Keratinocyte (primary cell): ENCODE measurements around the gene NPIPA1. TPM values are rescaled to one million over a fixed set of nuclear protein-coding genes. Genes with fewer than 3 reads are reported as not detected.
"Not testable (repeated sequence)": the region's sequence is repeated elsewhere in the genome, so short reads cannot be mapped to it uniquely, and the experiment has no call there.

Source experiments
- DNase-seq: peaks from one replicate; pipeline ENCODE4 v3.0.0-alpha.2; 2011; ENCODE audit warnings: low read depth, missing footprints, low spot score
- FAIRE-seq: peaks from 2 replicates; lab custom pipeline; 2011; peaks lifted over from hg19 to GRCh38; lab: Jason Lieb, UNC
- H2AFZ ChIP-seq: 2 replicates; pipeline ENCODE4 v1.6.0; 2012; ENCODE audit warnings: low read length, control low read depth, inconsistent platforms; ENCODE audit not compliant: control insufficient read depth
- H3K27ac ChIP-seq: 2 replicates; pipeline ENCODE4 v1.5.1; 2011; ENCODE audit warnings: low read length; ENCODE audit not compliant: control insufficient read depth, insufficient read depth
- H3K27me3 ChIP-seq: 3 replicates; pipeline ENCODE4 v1.6.0; 2011; ENCODE audit warnings: low read length; ENCODE audit not compliant: control insufficient read depth, insufficient read depth; ENCODE audit errors: extremely low read depth
- H3K36me3 ChIP-seq, 2 experiments: 2 replicates in 1 of 2; 3 replicates in 1 of 2; pipeline ENCODE4 v1.5.1; 2011; ENCODE audit warnings: low read length in 2 of 2, mild to moderate bottlenecking in 1 of 2; ENCODE audit not compliant: control insufficient read depth in 2 of 2, insufficient read depth in 2 of 2; ENCODE audit errors: extremely low read depth in 1 of 2
- H3K4me1 ChIP-seq: 3 replicates; pipeline ENCODE4 v1.5.1; 2011; ENCODE audit warnings: low read length; ENCODE audit not compliant: control insufficient read depth, insufficient read depth; ENCODE audit errors: extremely low read depth
- H3K4me2 ChIP-seq: 3 replicates; pipeline ENCODE4 v1.6.0; 2011; ENCODE audit warnings: low read depth, low read length; ENCODE audit not compliant: control insufficient read depth, insufficient read depth; ENCODE audit errors: extremely low read depth
- H3K4me3 ChIP-seq, 3 experiments: fragments of 200-600 bp in 1 of 3; sonication (generic) in 1 of 3; 2 replicates in 2 of 3; 3 replicates in 1 of 3; pipeline ENCODE4 v1.5.1; 2011 to 2016; ENCODE audit warnings: low read length in 3 of 3, mild to moderate bottlenecking in 3 of 3, control low read depth in 2 of 3, inconsistent platforms in 1 of 3, low read depth in 1 of 3, mixed read lengths in 1 of 3, mixed run types in 1 of 3, moderate library complexity in 1 of 3; ENCODE audit not compliant: control insufficient read depth in 2 of 3, insufficient read depth in 2 of 3; ENCODE audit errors: extremely low read depth in 1 of 3
- H3K79me2 ChIP-seq: 2 replicates; pipeline ENCODE4 v1.6.0; 2012; ENCODE audit warnings: low read length; ENCODE audit not compliant: control insufficient read depth, insufficient read depth
- H3K9ac ChIP-seq: 3 replicates; pipeline ENCODE4 v1.6.0; 2011; ENCODE audit warnings: low read length; ENCODE audit not compliant: control insufficient read depth, insufficient read depth; ENCODE audit errors: extremely low read depth
- H3K9me1 ChIP-seq: 3 replicates; pipeline ENCODE4 v1.6.0; 2011; ENCODE audit warnings: low read length; ENCODE audit not compliant: control insufficient read depth, insufficient read depth; ENCODE audit errors: extremely low read depth
- H3K9me3 ChIP-seq: 2 replicates; pipeline ENCODE4 v1.5.1; 2012; ENCODE audit warnings: low read depth, low read length; ENCODE audit not compliant: control insufficient read depth
- H4K20me1 ChIP-seq: 3 replicates; pipeline ENCODE4 v1.6.0; 2011; ENCODE audit warnings: low read length; ENCODE audit not compliant: control insufficient read depth, insufficient read depth; ENCODE audit errors: extremely low read depth
- dilution Hi-C: fragments of 300-500 bp; cut with MboI; formaldehyde crosslinking; loops from one replicate; pipeline ENCODE4 v1.7.0; 2020; ENCODE audit warnings: low sequenced_read_pairs; ENCODE audit not compliant: extremely low pct_ligation_motif_present
- polyA minus RNA-seq, 3 experiments: library from RNA; depleted of rRNA, polyadenylated mRNA; stranded (reverse); fragments of >200 nt; gene quantifications; 1 replicate in 1 of 3; 2 replicates in 1 of 3; 3 replicates in 1 of 3; pipeline ENCODE4 v1.2.3, GENCODE V29; 2011
- polyA plus RNA-seq, 5 experiments: library from polyadenylated mRNA; depleted of rRNA in 3 of 5; stranded (reverse) in 3 of 5; stranded (forward) in 1 of 5; unstranded in 1 of 5; fragments of >200 nt; gene quantifications; 1 replicate in 1 of 5; 2 replicates in 3 of 5; 3 replicates in 1 of 5; pipeline versions ENCODE4 v1.2.1 to v1.2.3, GENCODE V29; 2011 to 2012; ENCODE audit warnings: missing spikeins in 2 of 5, low read depth in 1 of 5, low replicate concordance in 1 of 5

The NPIPA1 gene
- polyA plus RNA-seq = 37.2 to 46.0 TPM (median 41.6 TPM) in 3 replicates
- polyA plus RNA-seq (2011; ENCODE audit: low read depth) = 21.1 TPM
- polyA plus RNA-seq (2011; cell fraction: cytosol; rRNA removed) = 21.4 and 23.1 TPM in 2 replicates
- polyA plus RNA-seq (2011; cell fraction: nucleus; rRNA removed) = 175 and 195 TPM in 2 replicates
- 35.5 and 58.8 TPM in 2 replicates for polyA plus RNA-seq (2012; ENCODE audit: low replicate concordance)
- 14.6 to 33.8 TPM (median 17.6 TPM) in 3 replicates for polyA minus RNA-seq
- 18.4 TPM for polyA minus RNA-seq (2011; cell fraction: cytosol; rRNA and poly(A)+ RNA removed)
- 46.1 and 54.2 TPM in 2 replicates for polyA minus RNA-seq (2011; cell fraction: nucleus; rRNA and poly(A)+ RNA removed)

DNA sequence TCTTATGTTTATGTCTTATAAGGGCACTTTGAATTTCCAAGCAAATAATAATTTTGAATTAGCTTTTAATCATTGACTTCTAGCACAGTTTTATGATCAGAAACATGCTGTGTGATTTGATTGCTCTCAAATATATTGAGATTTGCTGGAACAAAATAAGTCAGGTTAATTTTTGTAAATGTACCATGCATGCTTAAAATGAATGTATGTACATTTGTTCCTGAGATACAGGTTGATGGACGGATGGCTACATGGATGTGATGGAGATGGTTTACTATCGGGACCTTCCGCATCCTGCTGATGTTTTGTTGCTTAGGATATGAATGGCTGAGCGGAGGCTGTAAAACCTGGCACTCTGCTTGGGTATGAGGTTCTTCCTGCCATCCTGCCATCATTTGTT, at the start of gene NPIPA1:
Gene NPIPA1, plus strand, starts transcription at position 301 of the 400 bp plus-strand sequence. Its CDS starts 0 bp downstream, at position 301.
- dilution Hi-C loops, H3K4me3 ChIP-seq, H3K27ac ChIP-seq, H3K4me1 ChIP-seq, H3K27me3 ChIP-seq, H3K4me2 ChIP-seq, H3K9me3 ChIP-seq, DNase-seq, H3K9me1 ChIP-seq, H4K20me1 ChIP-seq, H2AFZ ChIP-seq, FAIRE-seq, H3K79me2 ChIP-seq, H3K9ac ChIP-seq, H3K36me3 ChIP-seq: not testable (repeated sequence)

DNA sequence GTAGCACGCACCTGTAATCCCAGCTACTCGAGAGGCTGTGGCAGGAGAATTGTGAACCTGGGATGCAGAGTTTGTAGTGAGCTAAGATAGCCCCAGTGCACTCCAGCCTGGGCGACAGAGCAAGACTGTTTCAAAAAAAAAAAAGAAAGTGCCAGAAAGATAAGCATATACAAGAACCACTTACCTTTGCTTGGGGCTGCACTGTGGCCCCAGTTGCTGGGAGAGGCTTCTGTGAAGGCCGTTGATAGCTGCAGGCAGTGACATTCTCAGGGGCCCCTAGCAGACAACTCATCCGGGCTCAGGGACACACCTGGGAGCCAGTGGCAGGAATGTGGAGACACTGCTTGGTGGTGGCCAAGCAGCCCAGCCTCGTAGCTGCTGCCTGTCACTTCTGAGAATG, 45.1 kb upstream of the NPIPA1 start:
- FAIRE-seq, H3K27me3 ChIP-seq, H2AFZ ChIP-seq, H3K4me2 ChIP-seq, H3K9me3 ChIP-seq, H3K9me1 ChIP-seq, H3K36me3 ChIP-seq, H3K4me1 ChIP-seq, dilution Hi-C loops, H3K4me3 ChIP-seq, H4K20me1 ChIP-seq, H3K9ac ChIP-seq, DNase-seq, H3K27ac ChIP-seq, H3K79me2 ChIP-seq: not testable (repeated sequence)

DNA sequence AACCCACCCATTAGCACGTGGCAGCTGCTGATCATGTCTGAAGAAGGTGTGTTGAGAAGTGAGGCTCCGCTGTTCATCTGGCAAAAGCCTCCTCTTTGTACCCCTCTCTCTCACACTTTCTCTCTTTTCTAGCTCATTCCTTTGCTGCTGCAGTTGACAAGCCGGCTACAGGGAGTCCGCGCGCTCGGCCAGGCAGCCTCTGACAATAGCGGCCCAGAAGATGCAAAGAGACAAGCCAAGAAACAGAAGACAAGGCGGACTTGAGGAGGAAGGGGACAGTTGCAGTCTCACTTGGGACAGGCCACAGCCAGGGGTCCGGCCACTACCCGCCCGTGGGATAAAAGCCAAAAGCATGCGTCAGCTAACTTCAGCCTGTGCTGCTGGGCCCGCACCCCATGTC, 41.9 kb upstream of the NPIPA1 start:
- H3K79me2 ChIP-seq, FAIRE-seq, H3K9ac ChIP-seq, H3K36me3 ChIP-seq, dilution Hi-C loops, H4K20me1 ChIP-seq, DNase-seq, H3K27ac ChIP-seq, H2AFZ ChIP-seq, H3K9me3 ChIP-seq, H3K27me3 ChIP-seq, H3K4me1 ChIP-seq, H3K4me2 ChIP-seq, H3K9me1 ChIP-seq, H3K4me3 ChIP-seq: not testable (repeated sequence)

DNA sequence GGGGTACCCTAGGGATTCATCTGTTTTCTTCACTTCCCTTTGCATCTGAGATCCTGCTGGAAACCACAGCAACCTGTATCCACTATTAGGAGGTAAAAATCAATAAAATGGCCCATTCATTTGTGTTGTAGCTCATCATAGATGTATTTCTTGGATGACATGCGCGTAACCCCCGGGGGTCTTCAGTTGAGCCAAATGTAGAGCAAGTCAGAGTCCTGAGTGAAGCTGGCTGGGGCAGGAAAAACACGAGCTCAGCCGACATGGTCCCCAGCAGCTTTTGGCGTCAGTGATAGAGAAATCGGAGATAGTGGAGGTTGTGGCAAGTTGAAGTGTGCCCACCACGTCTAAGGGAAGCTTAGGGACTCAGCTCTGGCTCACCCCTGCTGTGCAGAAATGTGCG, 41.2 kb upstream of the NPIPA1 start:
- H3K36me3 ChIP-seq, H3K4me1 ChIP-seq, H3K27ac ChIP-seq, H3K9ac ChIP-seq, H4K20me1 ChIP-seq, DNase-seq, H3K4me3 ChIP-seq, H3K4me2 ChIP-seq, H3K9me1 ChIP-seq, FAIRE-seq, H3K9me3 ChIP-seq, dilution Hi-C loops, H2AFZ ChIP-seq, H3K79me2 ChIP-seq, H3K27me3 ChIP-seq: not testable (repeated sequence)

DNA sequence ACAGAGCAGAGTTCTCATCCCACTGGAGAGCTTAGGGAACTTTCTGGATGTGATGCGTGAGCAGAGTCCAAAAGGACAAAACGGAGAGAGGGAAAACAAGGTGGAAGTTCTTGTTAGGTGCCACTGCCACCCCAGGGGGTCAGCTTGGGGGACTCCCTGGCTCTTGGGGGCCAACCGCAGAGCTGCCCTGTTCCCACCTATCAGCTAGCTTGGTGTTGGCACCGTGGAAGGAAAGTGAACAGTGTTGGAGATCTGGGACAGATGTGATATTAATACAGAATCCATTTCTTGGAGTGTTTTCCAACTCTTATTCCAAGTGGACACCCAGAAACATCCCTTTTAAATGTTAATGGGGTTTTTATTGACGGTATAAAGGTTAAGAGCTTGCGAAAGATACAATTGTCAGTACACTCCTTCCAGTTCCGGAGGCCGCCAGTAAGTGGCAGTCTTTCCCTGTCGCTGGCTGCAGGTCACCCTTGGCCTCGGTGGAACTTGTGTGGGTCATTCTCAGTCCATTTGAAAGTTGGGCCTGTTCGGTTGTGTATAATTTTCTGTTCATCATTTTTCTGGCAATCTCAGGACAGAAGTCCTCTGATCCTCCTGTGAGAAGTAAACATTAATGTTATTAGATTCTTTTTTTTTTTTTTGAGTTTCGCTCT, 40.1 kb upstream of the NPIPA1 start:
- FAIRE-seq, H3K4me2 ChIP-seq, H3K9ac ChIP-seq, H3K79me2 ChIP-seq, DNase-seq, dilution Hi-C loops, H3K36me3 ChIP-seq, H3K9me3 ChIP-seq, H4K20me1 ChIP-seq, H3K4me1 ChIP-seq, H2AFZ ChIP-seq, H3K4me3 ChIP-seq, H3K27ac ChIP-seq, H3K9me1 ChIP-seq, H3K27me3 ChIP-seq: not testable (repeated sequence)
